CD14-positive monocyte (primary cell): ENCODE measurements around the gene CCL19. TPM values are rescaled to one million over a fixed set of nuclear protein-coding genes. Genes with fewer than 3 reads are reported as not detected.

Experiments
- DNase-seq, 3 donors: peaks; one replicate each; pipeline ENCODE4 v3.0.0-alpha.2; 2011 to 2022
- H2AFZ ChIP-seq: 2 replicates; pipeline ENCODE4 v1.6.0; 2012; ENCODE audit warnings: mild to moderate bottlenecking, low read depth, low read length, inconsistent platforms; ENCODE audit not compliant: insufficient read depth, poor library complexity, severe bottlenecking
- H3K27ac ChIP-seq, 2 donors: 1 replicate in 1 of 2; 2 replicates in 1 of 2; pipeline ENCODE4 v1.5.1; 2012 to 2013; ENCODE audit warnings: low read length in 2 of 2, control low read depth in 1 of 2, inconsistent platforms in 1 of 2, low read depth in 1 of 2, mild to moderate bottlenecking in 1 of 2
- H3K27me3 ChIP-seq, 2 donors: one replicate each; pipeline versions ENCODE4 v1.6.0 to v1.6.1; 2011 to 2013; ENCODE audit warnings: low read length in 2 of 2; ENCODE audit not compliant: control insufficient read depth in 2 of 2, insufficient read depth in 2 of 2
- H3K36me3 ChIP-seq, 2 donors: replicated peaks in 1 of 2; 1 replicate in 1 of 2; 2 replicates in 1 of 2; pipeline versions ENCODE4 v1.5.1 to v1.6.1; 2012 to 2013; ENCODE audit warnings: low read length in 2 of 2, control low read depth in 1 of 2, inconsistent platforms in 1 of 2, mild to moderate bottlenecking in 1 of 2; ENCODE audit not compliant: insufficient read depth in 2 of 2, control insufficient read depth in 1 of 2
- H3K4me1 ChIP-seq, 2 donors: 1 replicate in 1 of 2; 2 replicates in 1 of 2; pipeline versions ENCODE4 v1.5.1 to v1.6.1; 2012 to 2013; ENCODE audit warnings: low read length in 2 of 2, control low read depth in 1 of 2, inconsistent platforms in 1 of 2, mild to moderate bottlenecking in 1 of 2, moderate library complexity in 1 of 2; ENCODE audit not compliant: insufficient read depth in 2 of 2, control insufficient read depth in 1 of 2
- H3K4me2 ChIP-seq: replicated peaks from 2 replicates; pipeline ENCODE3; 2012; ENCODE audit warnings: low read length, moderate library complexity, mild to moderate bottlenecking; ENCODE audit not compliant: poor library complexity, severe bottlenecking; ENCODE audit errors: extremely low read depth
- H3K4me3 ChIP-seq, 3 experiments: fragments of 200-600 bp in 1 of 3; sonication (generic) in 1 of 3; replicated peaks in 1 of 3; 1 replicate in 2 of 3; 2 replicates in 1 of 3; pipeline ENCODE4 v1.5.1; 2011 to 2013; ENCODE audit warnings: low read length in 3 of 3, mild to moderate bottlenecking in 3 of 3, control low read depth in 2 of 3, low read depth in 2 of 3, inconsistent platforms in 1 of 3, moderate library complexity in 1 of 3
- H3K79me2 ChIP-seq: 2 replicates; pipeline ENCODE4 v1.6.0; 2012; ENCODE audit warnings: mild to moderate bottlenecking, control low read depth, inconsistent platforms, low read length, moderate library complexity; ENCODE audit not compliant: insufficient read depth
- H3K9ac ChIP-seq: 2 replicates; pipeline ENCODE4 v1.6.0; 2017; ENCODE audit warnings: low read length, mild to moderate bottlenecking; ENCODE audit not compliant: insufficient read depth, poor library complexity, severe bottlenecking
- H3K9me3 ChIP-seq, 2 donors: replicated peaks in 1 of 2; 1 replicate in 1 of 2; 2 replicates in 1 of 2; pipeline versions ENCODE4 v1.5.1 to v1.6.1; 2012 to 2013; ENCODE audit warnings: low read length in 2 of 2, control low read depth in 1 of 2; ENCODE audit not compliant: control insufficient read depth in 1 of 2, insufficient read depth in 1 of 2
- H4K20me1 ChIP-seq: 2 replicates; pipeline ENCODE4 v1.6.0; 2012; ENCODE audit warnings: mild to moderate bottlenecking, low read length, control low read depth, moderate library complexity; ENCODE audit not compliant: insufficient read depth
- H3K27ac Mint-ChIP-seq, 7 donors: one replicate each; pipeline ENCODE4 v1.8.0; 2020; ENCODE audit warnings: mild to moderate bottlenecking in 7 of 7, mixed read lengths in 7 of 7, moderate library complexity in 6 of 7, inconsistent platforms in 2 of 7
- H3K27me3 Mint-ChIP-seq, 3 donors: one replicate each; pipeline ENCODE4 v1.8.0; 2021 to 2022; ENCODE audit warnings: low read depth in 3 of 3, mild to moderate bottlenecking in 3 of 3, mixed read lengths in 3 of 3, moderate library complexity in 3 of 3, inconsistent platforms in 1 of 3
- H3K36me3 Mint-ChIP-seq, 2 donors: one replicate each; pipeline ENCODE4 v1.8.0; 2020; ENCODE audit warnings: mixed read lengths in 2 of 2, inconsistent platforms in 1 of 2, mild to moderate bottlenecking in 1 of 2
- H3K4me1 Mint-ChIP-seq: one replicate; pipeline ENCODE4 v1.8.0; 2020; ENCODE audit warnings: mild to moderate bottlenecking, mixed read lengths
- H3K4me3 Mint-ChIP-seq, 2 donors: one replicate each; pipeline ENCODE4 v1.8.0; 2020; ENCODE audit warnings: mild to moderate bottlenecking in 2 of 2, mixed read lengths in 2 of 2, moderate library complexity in 1 of 2
- H3K9me3 Mint-ChIP-seq, 7 donors: one replicate each; pipeline ENCODE4 v1.8.0; 2020 to 2022; ENCODE audit warnings: mixed read lengths in 7 of 7, mild to moderate bottlenecking in 6 of 7, moderate library complexity in 6 of 7, inconsistent platforms in 2 of 7
- WGBS: methylation state at CpG from one replicate; pipeline ENCODE4 v1.1.5; 2013; ENCODE audit warnings: missing lambda C conversion rate; ENCODE audit not compliant: insufficient coverage; 5-methylcytosine and 5-hydroxymethylcytosine counted together
- intact Hi-C, 2 donors: fragments of 100-400 bp; cut with micrococcal nuclease; formaldehyde crosslinking; loops; one replicate each; pipeline versions ENCODE4 v1.15.0 to v1.15.1; 2023
- polyA plus RNA-seq, 3 donors: library from polyadenylated mRNA; depleted of rRNA in 1 of 3; unstranded in 2 of 3; stranded (reverse) in 1 of 3; fragments of 300-500 nt in 2 of 3; fragments of >200 nt in 1 of 3; fragmentation: Illumina TruSeq in 2 of 3; gene quantifications; 1 replicate in 2 of 3; 2 replicates in 1 of 3; pipeline ENCODE4 v1.2.3, GENCODE V29; 2012 to 2021
- TF ChIP-seq, protein P1 (sequence below): fragments of 200-600 bp; IDR thresholded peaks from one replicate; pipeline ENCODE4 v1.8.0; 2022; ENCODE audit warnings: antibody characterized with exemption, mild to moderate bottlenecking

The CCL19 gene
- polyA plus RNA-seq, 3 donors = 0.21 TPM; not detected in 2

DNA sequence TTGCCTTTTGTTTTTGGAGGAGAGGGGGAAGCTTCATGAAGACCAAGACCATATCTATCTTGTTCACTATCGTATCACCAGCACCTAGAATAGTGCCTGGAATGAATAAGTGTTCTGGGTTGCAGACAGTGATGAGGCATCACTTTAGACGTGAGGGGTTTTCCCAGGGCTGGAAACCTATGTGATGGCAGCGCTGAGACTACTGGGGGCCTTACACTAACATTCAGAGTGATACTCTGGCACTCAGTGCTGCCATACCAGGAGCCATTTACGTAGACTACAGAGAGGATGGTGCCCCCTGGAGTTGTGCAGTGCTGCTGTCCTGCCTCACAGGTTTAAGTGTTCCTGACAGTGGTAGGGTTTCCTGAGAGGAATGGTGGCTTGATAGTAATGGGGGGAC is 6.9 kb downstream of the CCL19 start:
- H3K27ac Mint-ChIP-seq = no peak overlapping the region
- H4K20me1 ChIP-seq = no peaks in the 10 kb centered on the region
- DNase-seq = no peak
- peaks cover 20% of the 10 kb centered on the region for H3K4me1 Mint-ChIP-seq
- no peaks in the 10 kb centered on the region for H3K36me3 ChIP-seq
- peaks cover 12% of the 10 kb centered on the region in 2 donors for H3K4me1 ChIP-seq
- intact Hi-C loops = no loop called here
- no peaks in the 10 kb centered on the region for H3K9me3 ChIP-seq
- no peak overlapping the region for H3K27ac ChIP-seq
- peaks cover 0 to 6% (median 0%) of the 10 kb centered on the region in 3 donors for H3K27me3 Mint-ChIP-seq
- no peaks in the 10 kb centered on the region for H3K36me3 Mint-ChIP-seq
- H3K4me2 ChIP-seq = no peak overlapping the region
- TF ChIP-seq, protein P1, sequence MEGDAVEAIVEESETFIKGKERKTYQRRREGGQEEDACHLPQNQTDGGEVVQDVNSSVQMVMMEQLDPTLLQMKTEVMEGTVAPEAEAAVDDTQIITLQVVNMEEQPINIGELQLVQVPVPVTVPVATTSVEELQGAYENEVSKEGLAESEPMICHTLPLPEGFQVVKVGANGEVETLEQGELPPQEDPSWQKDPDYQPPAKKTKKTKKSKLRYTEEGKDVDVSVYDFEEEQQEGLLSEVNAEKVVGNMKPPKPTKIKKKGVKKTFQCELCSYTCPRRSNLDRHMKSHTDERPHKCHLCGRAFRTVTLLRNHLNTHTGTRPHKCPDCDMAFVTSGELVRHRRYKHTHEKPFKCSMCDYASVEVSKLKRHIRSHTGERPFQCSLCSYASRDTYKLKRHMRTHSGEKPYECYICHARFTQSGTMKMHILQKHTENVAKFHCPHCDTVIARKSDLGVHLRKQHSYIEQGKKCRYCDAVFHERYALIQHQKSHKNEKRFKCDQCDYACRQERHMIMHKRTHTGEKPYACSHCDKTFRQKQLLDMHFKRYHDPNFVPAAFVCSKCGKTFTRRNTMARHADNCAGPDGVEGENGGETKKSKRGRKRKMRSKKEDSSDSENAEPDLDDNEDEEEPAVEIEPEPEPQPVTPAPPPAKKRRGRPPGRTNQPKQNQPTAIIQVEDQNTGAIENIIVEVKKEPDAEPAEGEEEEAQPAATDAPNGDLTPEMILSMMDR = no peak
- no peaks in the 10 kb centered on the region for H3K79me2 ChIP-seq
- 93% methylated on average over 3 of the region's 4 CpGs for WGBS
- H2AFZ ChIP-seq = no peak overlapping the region
- H3K4me3 Mint-ChIP-seq = no peak overlapping the region
- no peak overlapping the region for H3K4me3 ChIP-seq
- no peak overlapping the region for H3K9ac ChIP-seq
- no peaks in the 10 kb centered on the region for H3K27me3 ChIP-seq
- peaks cover 0 to 3% (median 0%) of the 10 kb centered on the region in 7 donors for H3K9me3 Mint-ChIP-seq

DNA sequence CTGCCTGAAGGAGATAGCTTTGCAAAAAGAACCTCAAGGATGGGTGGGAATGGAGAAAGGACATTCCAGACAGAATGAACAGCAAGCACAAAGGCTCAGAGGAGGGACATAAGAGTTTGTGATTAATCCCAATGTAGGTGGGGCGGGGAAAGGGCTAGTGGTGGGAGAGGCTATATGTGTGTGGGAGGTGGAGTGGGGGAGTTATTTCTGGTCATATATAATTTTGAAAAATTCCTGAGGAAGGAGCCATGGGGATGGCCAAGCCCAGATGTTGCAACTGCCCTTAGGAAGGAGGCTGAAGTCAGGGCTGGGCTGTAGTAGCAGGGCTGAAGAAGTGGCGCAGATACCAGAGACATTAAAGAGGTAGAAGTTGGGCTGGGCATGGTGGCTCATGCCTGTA is 15.2 kb downstream of the CCL19 start:
- Histone ChIP-seq H3K9ac (no peak overlapping the region), H3K79me2 (no peaks in the 10 kb centered on the region), H3K4me1 (no peaks in the 10 kb centered on the region), H2AFZ (no peak overlapping the region), H4K20me1 (no peaks in the 10 kb centered on the region), H3K36me3 (no peaks in the 10 kb centered on the region), H3K27me3 (no peaks in the 10 kb centered on the region), H3K4me3 (no peak overlapping the region), H3K27ac (no peak overlapping the region), H3K9me3 (no peaks in the 10 kb centered on the region), H3K4me2 (no peak overlapping the region)
- no peak for DNase-seq
- Mint-ChIP-seq H3K36me3 (peaks cover 0 to 8% of the 10 kb centered on the region in 2 donors), H3K27ac (no peak overlapping the region), H3K4me3 (no peak overlapping the region), H3K4me1 (no peaks in the 10 kb centered on the region), H3K27me3 (peaks cover 0 to 4% (median 0%) of the 10 kb centered on the region in 3 donors), H3K9me3 (peaks cover 0 to 1% (median 0%) of the 10 kb centered on the region in 7 donors)
- TF ChIP-seq, protein P1 = no peak
- intact Hi-C loops = loop anchor here in 1 of 2 donors (1.0 kb wide), 1 partner anchor 26 kb away; no protein-coding TSS in a partner anchor
- 86% methylated on average over 1 of the region's 2 CpGs for WGBS
